K562 (cell line): ENCODE results near the gene SCIN. TPM values are rescaled to one million over a fixed set of nuclear protein-coding genes. Genes with fewer than 3 reads are reported as not detected.

ENCODE experiments used
- ATAC-seq: fragments of 200-7000 bp; cut with Tn5 transposase; 3 replicates; pipeline ENCODE4 v1.9.1; 2020; ENCODE audit warnings: moderate library complexity
- BruUV-seq: library from RNA; stranded (reverse); fragments of 400-500 nt; replicated peaks from 2 replicates; lab custom pipeline; 2021; lab: Mats Ljungman, UMichigan
- CTCF ChIA-PET: fragments of 300-600 bp; formaldehyde crosslinking; extraction: SDS; loops from one replicate; lab custom pipeline; 2021; ENCODE audit warnings: low intra/inter-chr PET ratio; lab: Yijun Ruan, JAX
- POLR2A ChIA-PET: fragments of 300-600, 350-650 bp; sonication (Branson Sonifier 250); formaldehyde crosslinking; extraction: SDS; loops from one replicate; lab custom pipeline; 2021; ENCODE audit warnings: antibody characterized with exemption, inconsistent platforms; lab: Yijun Ruan, JAX
- DNase-seq, 4 experiments: peaks; one replicate each; pipeline versions ENCODE4 v3.0.0 to v3.0.0-alpha.2; 2011 to 2018; ENCODE audit warnings: low spot score in 3 of 4, mixed read lengths in 3 of 4; ENCODE audit errors: extremely low read depth in 1 of 4
- FAIRE-seq: peaks from 2 replicates; lab custom pipeline; 2011; peaks lifted over from hg19 to GRCh38; lab: Jason Lieb, UNC
- H2AFZ ChIP-seq: 2 replicates; pipeline ENCODE4 v1.6.0; 2011; ENCODE audit warnings: low read depth, low read length, control low read depth, inconsistent platforms
- H3K27ac ChIP-seq: fragments of 200-600 bp; 3 replicates; pipeline ENCODE4 v1.8.0; 2011; ENCODE audit warnings: low read depth, mild to moderate bottlenecking, control low read depth, inconsistent platforms, low read length, moderate library complexity, mixed read lengths; ENCODE audit errors: extremely low read depth
- H3K27me3 ChIP-seq, 2 experiments: fragments of 300-600 bp in 1 of 2; 2 replicates in 1 of 2; 3 replicates in 1 of 2; pipeline versions ENCODE4 v1.6.0 to v1.8.0; 2011; ENCODE audit warnings: inconsistent platforms in 2 of 2, low read length in 2 of 2, mild to moderate bottlenecking in 1 of 2, mixed read lengths in 1 of 2, moderate library complexity in 1 of 2; ENCODE audit not compliant: control insufficient read depth in 2 of 2, insufficient read depth in 2 of 2
- H3K36me3 ChIP-seq: fragments of 300-600 bp; 3 replicates; pipeline ENCODE4 v1.8.0; 2011; ENCODE audit warnings: mild to moderate bottlenecking, low read length, inconsistent platforms; ENCODE audit not compliant: control insufficient read depth, insufficient read depth
- H3K4me1 ChIP-seq, 2 experiments: fragments of 200-600 bp in 1 of 2; replicated peaks in 1 of 2; 2 replicates in 1 of 2; 3 replicates in 1 of 2; pipeline versions ENCODE4 v1.5.1 to v1.8.0; 2011; ENCODE audit warnings: inconsistent platforms in 2 of 2, low read length in 2 of 2, mild to moderate bottlenecking in 1 of 2, mixed read lengths in 1 of 2, moderate library complexity in 1 of 2; ENCODE audit not compliant: control insufficient read depth in 2 of 2, insufficient read depth in 2 of 2
- H3K4me2 ChIP-seq: 2 replicates; pipeline ENCODE4 v1.6.1; 2011; ENCODE audit warnings: low read length, control low read depth, inconsistent platforms, mixed read lengths; ENCODE audit not compliant: insufficient read depth
- H3K4me3 ChIP-seq: fragments of 200-600 bp; sonication (generic), shearing (Covaris generic); 2 replicates; pipeline ENCODE4 v1.5.1; 2016; ENCODE audit warnings: control low read depth, inconsistent platforms
- H3K79me2 ChIP-seq: fragments of 200-600 bp; 3 replicates; pipeline ENCODE4 v1.8.0; 2011; ENCODE audit warnings: low read length, inconsistent platforms; ENCODE audit not compliant: control insufficient read depth, insufficient read depth
- H3K9ac ChIP-seq, 2 experiments: 2 replicates each; pipeline versions ENCODE4 v1.6.0 to v1.6.1; 2011; ENCODE audit warnings: low read depth in 2 of 2, low read length in 2 of 2, control low read depth in 1 of 2, inconsistent platforms in 1 of 2, mild to moderate bottlenecking in 1 of 2, mixed read lengths in 1 of 2; ENCODE audit not compliant: insufficient read depth in 1 of 2
- H3K9me1 ChIP-seq: one replicate; pipeline ENCODE4 v1.6.0; 2011; ENCODE audit warnings: inconsistent platforms, mild to moderate bottlenecking, low read length, moderate library complexity; ENCODE audit not compliant: control insufficient read depth, insufficient read depth
- H3K9me3 ChIP-seq: replicated peaks from 2 replicates; pipeline ENCODE4 v1.5.1; 2011; ENCODE audit warnings: low read depth, low read length, inconsistent platforms; ENCODE audit not compliant: control insufficient read depth, insufficient read depth
- H4K20me1 ChIP-seq: replicated peaks from 2 replicates; pipeline ENCODE4 v1.6.1; 2011; ENCODE audit warnings: low read length, inconsistent platforms, mixed read lengths; ENCODE audit not compliant: control insufficient read depth, insufficient read depth
- BCOR ChIP-seq: fragments of 450-650 bp; IDR thresholded peaks from 2 replicates; pipeline ENCODE4 v1.6.1; 2016
- CAMTA2 ChIP-seq: fragments of 250-450 bp; sonication (Bioruptor Pico); conservative IDR thresholded peaks from 2 replicates; pipeline ENCODE4 v1.5.1; 2022
- MCM5 ChIP-seq: fragments of 450-650 bp; IDR thresholded peaks from 2 replicates; pipeline ENCODE4 v1.6.1; 2016; ENCODE audit warnings: low read depth
- PML ChIP-seq: IDR thresholded peaks from 2 replicates; pipeline ENCODE4 v1.6.1; 2012; ENCODE audit warnings: low read length, inconsistent platforms
- POU5F1 ChIP-seq: fragments of 150-350 bp; IDR thresholded peaks from 2 replicates; pipeline ENCODE4 v1.6.1; 2014; ENCODE audit warnings: borderline replicate concordance, low read length, low read depth, mild to moderate bottlenecking; ENCODE audit not compliant: partially characterized antibody
- TRIM24 ChIP-seq, 2 experiments: fragments of 450-650 bp; IDR thresholded peaks; 2 replicates each; pipeline ENCODE4 v1.6.1; 2016
- ZNF274 ChIP-seq: IDR thresholded peaks from 2 replicates; pipeline ENCODE4 v1.6.1; 2011; ENCODE audit warnings: low read depth, mild to moderate bottlenecking, low read length, moderate library complexity, borderline replicate concordance
- ZNF282 ChIP-seq: sonication (generic); formaldehyde crosslinking; IDR thresholded peaks from 2 replicates; pipeline ENCODE4 v1.8.1; 2023; ENCODE audit warnings: missing genetic modification reagents
- ZNF696 ChIP-seq: fragments of 250-450 bp; sonication (Bioruptor Pico); conservative IDR thresholded peaks from 2 replicates; pipeline ENCODE4 v1.4.0; 2020; ENCODE audit warnings: mild to moderate bottlenecking, moderate library complexity
- ZNF764 ChIP-seq: fragments of 250-450 bp; sonication (Bioruptor Pico); IDR thresholded peaks from 2 replicates; pipeline ENCODE4 v1.4.0; 2020; ENCODE audit warnings: low read depth, mild to moderate bottlenecking, moderate library complexity
- WGBS: fragments of 100-300 bp; shearing (Covaris generic); methylation state at CpG from one replicate; pipeline ENCODE4 v1.1.6; 2016; ENCODE audit warnings: low coverage, mixed read lengths; ENCODE audit not compliant: insufficient coverage; ENCODE audit errors: missing lambda C conversion rate; 5-methylcytosine and 5-hydroxymethylcytosine counted together
- in situ Hi-C: fragments of 300-500 bp; cut with MboI; formaldehyde crosslinking; loops from 4 replicates; pipeline ENCODE4 v1.15.0; 2018; ENCODE audit warnings: inconsistent platforms, mixed read lengths
- intact Hi-C: fragments of 100-400 bp; cut with micrococcal nuclease; formaldehyde crosslinking; loops from 2 replicates; pipeline ENCODE4 v1.14.2; 2022
- polyA plus RNA-seq, 8 experiments: library from polyadenylated mRNA; depleted of rRNA in 4 of 8; stranded (reverse) in 5 of 8; unstranded in 3 of 8; fragments of >200 nt; fragmentation: Nextera tagmentation in 2 of 8; fragmentation: Illumina TruSeq in 1 of 8; extraction: Ambion mirVana in 2 of 8; extraction: Trizol in 1 of 8; gene quantifications; 2 replicates each; pipeline versions ENCODE4 v1.2.1 to v1.2.3, GENCODE V29; 2011 to 2014; ENCODE audit warnings: inconsistent platforms in 1 of 8, missing spikeins in 1 of 8
- total RNA-seq, 7 experiments: library from RNA; depleted of rRNA in 6 of 7; stranded (reverse); fragments of >200 nt in 6 of 7; fragmentation: Illumina TruSeq in 2 of 7; extraction: Trizol in 2 of 7; gene quantifications; 2 replicates each; pipeline versions ENCODE4 v1.2.1 to v1.2.3, GENCODE V29; 2011 to 2021; ENCODE audit warnings: low replicate concordance in 1 of 7
- TF ChIP-seq, protein P1 (sequence below): fragments of 450-650 bp; IDR thresholded peaks from one replicate; pipeline ENCODE4 v1.6.1; 2018; ENCODE audit warnings: mild to moderate bottlenecking, moderate library complexity; ENCODE audit not compliant: partially characterized antibody
- TF ChIP-seq, protein P2 (sequence below): IDR thresholded peaks from 2 replicates; pipeline ENCODE4 v1.6.1; 2012; ENCODE audit warnings: low read depth, low read length, improper control_type of control experiment, borderline replicate concordance
- TF ChIP-seq, protein P3 (sequence below): fragments of 450-650 bp; IDR thresholded peaks from 2 replicates; pipeline ENCODE4 v1.6.1; 2017; ENCODE audit warnings: antibody characterized with exemption, mild to moderate bottlenecking
- TF ChIP-seq, protein P4 (sequence below): fragments of 450-650 bp; IDR thresholded peaks from 2 replicates; pipeline ENCODE4 v1.6.1; 2017; ENCODE audit warnings: mild to moderate bottlenecking, moderate library complexity

The SCIN gene
- total and polyA plus RNA-seq, 9 of the 15 experiments (the other 6 are each of a cell fraction or from before 2014, with no cell fraction given) = 0.67 to 18.2 (median 10.6) TPM

DNA sequence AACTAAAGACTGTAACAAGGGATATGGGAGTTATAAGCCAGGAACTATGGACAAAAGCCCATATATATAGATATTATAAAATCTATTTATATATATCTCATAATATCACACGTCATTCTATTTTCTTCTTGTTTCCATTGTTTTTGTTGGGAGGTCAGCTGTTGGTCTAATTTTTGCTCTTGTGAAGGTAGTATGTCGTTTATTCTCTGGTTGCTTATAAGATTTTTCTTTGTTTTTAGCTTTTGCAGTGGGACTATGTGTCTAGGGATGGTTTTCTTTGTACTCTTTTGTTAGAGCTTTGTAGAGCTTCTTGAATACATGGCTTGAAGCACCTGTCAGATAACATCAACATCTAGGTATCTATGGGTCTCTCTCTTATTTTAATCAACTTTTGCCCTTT lies 130.9 kb downstream of the SCIN start (continued):
- TF ChIP-seq, protein P1, sequence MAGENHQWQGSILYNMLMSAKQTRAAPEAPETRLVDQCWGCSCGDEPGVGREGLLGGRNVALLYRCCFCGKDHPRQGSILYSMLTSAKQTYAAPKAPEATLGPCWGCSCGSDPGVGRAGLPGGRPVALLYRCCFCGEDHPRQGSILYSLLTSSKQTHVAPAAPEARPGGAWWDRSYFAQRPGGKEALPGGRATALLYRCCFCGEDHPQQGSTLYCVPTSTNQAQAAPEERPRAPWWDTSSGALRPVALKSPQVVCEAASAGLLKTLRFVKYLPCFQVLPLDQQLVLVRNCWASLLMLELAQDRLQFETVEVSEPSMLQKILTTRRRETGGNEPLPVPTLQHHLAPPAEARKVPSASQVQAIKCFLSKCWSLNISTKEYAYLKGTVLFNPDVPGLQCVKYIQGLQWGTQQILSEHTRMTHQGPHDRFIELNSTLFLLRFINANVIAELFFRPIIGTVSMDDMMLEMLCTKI = no peak
- TF ChIP-seq ZNF274 = no peak
- TF ChIP-seq PML = 0 out of 2 replicates have a peak, but pooled peaks have one; percentile 4
- TF ChIP-seq ZNF282 (CRISPR knock-in tag) = no peak
- TF ChIP-seq, protein P2, sequence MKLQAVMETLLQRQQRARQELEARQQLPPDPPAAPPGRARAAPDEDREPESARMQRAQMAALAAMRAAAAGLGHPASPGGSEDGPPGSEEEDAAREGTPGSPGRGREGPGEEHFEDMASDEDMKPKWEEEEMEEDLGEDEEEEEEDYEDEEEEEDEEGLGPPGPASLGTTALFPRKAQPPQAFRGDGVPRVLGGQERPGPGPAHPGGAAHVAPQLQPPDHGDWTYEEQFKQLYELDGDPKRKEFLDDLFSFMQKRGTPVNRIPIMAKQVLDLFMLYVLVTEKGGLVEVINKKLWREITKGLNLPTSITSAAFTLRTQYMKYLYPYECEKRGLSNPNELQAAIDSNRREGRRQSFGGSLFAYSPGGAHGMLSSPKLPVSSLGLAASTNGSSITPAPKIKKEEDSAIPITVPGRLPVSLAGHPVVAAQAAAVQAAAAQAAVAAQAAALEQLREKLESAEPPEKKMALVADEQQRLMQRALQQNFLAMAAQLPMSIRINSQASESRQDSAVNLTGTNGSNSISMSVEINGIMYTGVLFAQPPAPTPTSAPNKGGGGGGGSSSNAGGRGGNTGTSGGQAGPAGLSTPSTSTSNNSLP = no peak
- 0 out of 2 replicates have a peak, but pooled peaks have one; percentile 14 for TF ChIP-seq BCOR
- TF ChIP-seq TRIM24 (IDR thresholded peaks at IDR 0.05) = peak; percentile 81 to 94
- no peak for TF ChIP-seq CAMTA2 (CRISPR knock-in tag)
- TF ChIP-seq ZNF696 = no peak

DNA sequence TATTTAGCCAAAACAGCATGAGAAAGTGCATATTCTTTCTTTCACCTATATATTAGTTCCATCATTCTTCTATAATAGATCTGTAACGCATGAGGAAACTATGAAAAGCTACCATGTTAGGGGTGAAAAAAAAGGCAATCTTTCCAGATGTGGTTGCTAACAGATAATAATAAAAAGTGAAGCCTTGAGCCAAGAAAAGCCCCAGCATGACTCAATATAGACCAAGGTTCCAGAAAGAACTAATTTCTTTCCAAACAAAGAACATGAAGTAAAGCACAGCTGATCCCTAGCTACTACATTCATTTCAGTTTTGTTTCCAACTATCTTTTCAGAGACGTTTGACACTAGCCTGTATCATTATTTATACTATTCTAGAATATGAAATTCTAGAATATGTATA lies 133.4 kb downstream of the SCIN start:
- Histone ChIP-seq H3K79me2 (no peaks in the 10 kb centered on the region), H3K9me1 (no peaks in the 10 kb centered on the region), H4K20me1 (no peaks in the 10 kb centered on the region), H3K9ac (no peak overlapping the region), H2AFZ (no peak overlapping the region), H3K4me3 (no peak overlapping the region), H3K27ac (no peak overlapping the region), H3K36me3 (no peaks in the 10 kb centered on the region; the same call in 2 of the 3 replicates), H3K4me2 (no peak overlapping the region), H3K9me3 (peaks cover 11% of the 10 kb centered on the region), H3K4me1 (peaks cover 0 to 16% of the 10 kb centered on the region in 2 experiments; a peak in 3 of 5 replicates), H3K27me3 (no peaks in the 10 kb centered on the region)
- intact Hi-C loops = no loop called here
- 37% methylated on average over 2 of the region's 2 CpGs for WGBS
- CTCF ChIA-PET = no interaction called here
- no TSS peak for BruUV-seq
- DNase-seq (peak in 1 of 4 experiments; percentile 6), ATAC-seq (no peak), FAIRE-seq (no peak)
- POLR2A ChIA-PET = no interaction called here
- in situ Hi-C loops = loop anchor here (25.0 kb wide), 1 partner anchor 1283 kb away; the partner anchor contains the start of gene ETV1
- no peak for TF ChIP-seq ZNF764 (CRISPR knock-in tag)
- TF ChIP-seq, protein P3, sequence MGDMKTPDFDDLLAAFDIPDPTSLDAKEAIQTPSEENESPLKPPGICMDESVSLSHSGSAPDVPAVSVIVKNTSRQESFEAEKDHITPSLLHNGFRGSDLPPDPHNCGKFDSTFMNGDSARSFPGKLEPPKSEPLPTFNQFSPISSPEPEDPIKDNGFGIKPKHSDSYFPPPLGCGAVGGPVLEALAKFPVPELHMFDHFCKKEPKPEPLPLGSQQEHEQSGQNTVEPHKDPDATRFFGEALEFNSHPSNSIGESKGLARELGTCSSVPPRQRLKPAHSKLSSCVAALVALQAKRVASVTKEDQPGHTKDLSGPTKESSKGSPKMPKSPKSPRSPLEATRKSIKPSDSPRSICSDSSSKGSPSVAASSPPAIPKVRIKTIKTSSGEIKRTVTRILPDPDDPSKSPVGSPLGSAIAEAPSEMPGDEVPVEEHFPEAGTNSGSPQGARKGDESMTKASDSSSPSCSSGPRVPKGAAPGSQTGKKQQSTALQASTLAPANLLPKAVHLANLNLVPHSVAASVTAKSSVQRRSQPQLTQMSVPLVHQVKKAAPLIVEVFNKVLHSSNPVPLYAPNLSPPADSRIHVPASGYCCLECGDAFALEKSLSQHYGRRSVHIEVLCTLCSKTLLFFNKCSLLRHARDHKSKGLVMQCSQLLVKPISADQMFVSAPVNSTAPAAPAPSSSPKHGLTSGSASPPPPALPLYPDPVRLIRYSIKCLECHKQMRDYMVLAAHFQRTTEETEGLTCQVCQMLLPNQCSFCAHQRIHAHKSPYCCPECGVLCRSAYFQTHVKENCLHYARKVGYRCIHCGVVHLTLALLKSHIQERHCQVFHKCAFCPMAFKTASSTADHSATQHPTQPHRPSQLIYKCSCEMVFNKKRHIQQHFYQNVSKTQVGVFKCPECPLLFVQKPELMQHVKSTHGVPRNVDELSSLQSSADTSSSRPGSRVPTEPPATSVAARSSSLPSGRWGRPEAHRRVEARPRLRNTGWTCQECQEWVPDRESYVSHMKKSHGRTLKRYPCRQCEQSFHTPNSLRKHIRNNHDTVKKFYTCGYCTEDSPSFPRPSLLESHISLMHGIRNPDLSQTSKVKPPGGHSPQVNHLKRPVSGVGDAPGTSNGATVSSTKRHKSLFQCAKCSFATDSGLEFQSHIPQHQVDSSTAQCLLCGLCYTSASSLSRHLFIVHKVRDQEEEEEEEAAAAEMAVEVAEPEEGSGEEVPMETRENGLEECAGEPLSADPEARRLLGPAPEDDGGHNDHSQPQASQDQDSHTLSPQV = no peak
- no peak for TF ChIP-seq POU5F1
- no peak for TF ChIP-seq MCM5
- TF ChIP-seq, protein P4, sequence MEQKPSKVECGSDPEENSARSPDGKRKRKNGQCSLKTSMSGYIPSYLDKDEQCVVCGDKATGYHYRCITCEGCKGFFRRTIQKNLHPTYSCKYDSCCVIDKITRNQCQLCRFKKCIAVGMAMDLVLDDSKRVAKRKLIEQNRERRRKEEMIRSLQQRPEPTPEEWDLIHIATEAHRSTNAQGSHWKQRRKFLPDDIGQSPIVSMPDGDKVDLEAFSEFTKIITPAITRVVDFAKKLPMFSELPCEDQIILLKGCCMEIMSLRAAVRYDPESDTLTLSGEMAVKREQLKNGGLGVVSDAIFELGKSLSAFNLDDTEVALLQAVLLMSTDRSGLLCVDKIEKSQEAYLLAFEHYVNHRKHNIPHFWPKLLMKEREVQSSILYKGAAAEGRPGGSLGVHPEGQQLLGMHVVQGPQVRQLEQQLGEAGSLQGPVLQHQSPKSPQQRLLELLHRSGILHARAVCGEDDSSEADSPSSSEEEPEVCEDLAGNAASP = no peak
